Adrenal gland (tissue), 12 donors: Measurements from ENCODE around the gene MAPK11. TPM values are rescaled to one million over a fixed set of nuclear protein-coding genes. Genes with fewer than 3 reads are reported as not detected.

Source experiments
- DNase-seq, 7 donors: peaks; one replicate each; pipeline ENCODE4 v3.0.0-alpha.2; 2019 to 2020
- H3K27ac ChIP-seq, 5 donors: fragments of 200-600 bp; sonication (generic) in 4 of 5; 1 replicate in 3 of 5; 2 replicates in 2 of 5; pipeline versions ENCODE4 v1.5.1 to v1.8.0; 2016 to 2020; ENCODE audit warnings: mild to moderate bottlenecking in 1 of 5
- H3K27me3 ChIP-seq: fragments of 200-600 bp; 2 replicates; pipeline ENCODE4 v1.8.0; 2021
- H3K36me3 ChIP-seq, 2 donors: fragments of 200-600 bp; replicated peaks in 1 of 2; 1 replicate in 1 of 2; 2 replicates in 1 of 2; pipeline versions ENCODE4 v1.5.1 to v1.8.0; 2018 to 2022
- H3K4me1 ChIP-seq, 2 donors: fragments of 200-600 bp; replicated peaks in 1 of 2; 1 replicate in 1 of 2; 2 replicates in 1 of 2; pipeline versions ENCODE4 v1.5.1 to v1.8.0; 2018 to 2021
- H3K4me3 ChIP-seq, 4 donors: fragments of 200-600 bp; sonication (generic) in 3 of 4; one replicate each; pipeline ENCODE4 v1.5.1; 2016 to 2018
- H3K9me3 ChIP-seq, 3 donors: fragments of 200-600 bp; sonication (generic) in 1 of 3; replicated peaks in 1 of 3; 1 replicate in 2 of 3; 2 replicates in 1 of 3; pipeline versions ENCODE4 v1.5.1 to v1.8.0; 2016 to 2021
- POLR2A ChIP-seq, 2 donors: fragments of 450-650 bp; IDR thresholded peaks; one replicate each; pipeline ENCODE4 v1.6.1; 2017; ENCODE audit warnings: antibody characterized with exemption in 2 of 2, mild to moderate bottlenecking in 2 of 2, moderate library complexity in 1 of 2
- WGBS, 4 donors: extraction: QIAGEN DNeasy Blood & Tissue Kit in 2 of 4; methylation state at CpG; one replicate each; pipeline versions ENCODE4 v1.1.5 to v1.1.7; 2013 to 2017; 5-methylcytosine and 5-hydroxymethylcytosine counted together
- intact Hi-C, 2 donors: fragments of 100-400 bp; cut with DNase I; formaldehyde crosslinking; loops; one replicate each; pipeline versions ENCODE4 v1.14.1 to v1.15.0; 2022 to 2023
- polyA plus RNA-seq, 3 donors: library from polyadenylated mRNA; stranded (reverse); fragments of 200-250 nt in 2 of 3; fragments of 350-450 nt in 1 of 3; fragmentation: Illumina TruSeq in 1 of 3; extraction: RNeasy Lipid Tissue Mini Kit (QIAGEN cat#74804) in 1 of 3; gene quantifications; one replicate each; pipeline ENCODE4 v1.2.3, GENCODE V29; 2013 to 2014
- total RNA-seq, 9 donors: library from RNA; depleted of rRNA in 4 of 9; stranded (reverse); fragments of >200 nt in 4 of 9; fragments of 120-200 nt in 1 of 9; fragmentation: NEBNext Ultra II Directional in 1 of 9; extraction: Animal tissue kit (Norgen Biotek cat#: 25700) in 1 of 9; gene quantifications; one replicate each; pipeline versions ENCODE4 v1.1.0 to v1.2.4, GENCODE V29; 2013 to 2023
- TF ChIP-seq, protein P1 (sequence below), 6 experiments: fragments of 450-650 bp in 4 of 6; fragments of 200-600 bp in 2 of 6; sonication (generic) in 1 of 6; IDR thresholded peaks; 1 replicate in 5 of 6; 2 replicates in 1 of 6; pipeline versions ENCODE4 v1.5.1 to v1.8.0; 2016 to 2021; ENCODE audit warnings: antibody characterized with exemption in 6 of 6, mild to moderate bottlenecking in 2 of 6, moderate library complexity in 1 of 6
- donor health status: healthy with polysubstance abuse.
- donor health status: Bipolar disorder and iron deficiency.
- donor health status: DM: yes; HTN: yes; CAD: no.
- donor health status: DM: no; HTN: no; CAD: no.
- donor health status: DM: no; HTN: no; CAD: no.
- donor health status: DM: yes; HTN: yes; CAD: no.

The MAPK11 gene
- total and polyA plus RNA-seq, 12 donors: 2.0 to 29.5 (median 6.7) TPM

GRCh38 chr22:50232481-50233151 is 37.6 kb downstream of the MAPK11 start:
- no peak for TF ChIP-seq POLR2A (IDR thresholded peaks at IDR 0.05)
- TF ChIP-seq, protein P1, sequence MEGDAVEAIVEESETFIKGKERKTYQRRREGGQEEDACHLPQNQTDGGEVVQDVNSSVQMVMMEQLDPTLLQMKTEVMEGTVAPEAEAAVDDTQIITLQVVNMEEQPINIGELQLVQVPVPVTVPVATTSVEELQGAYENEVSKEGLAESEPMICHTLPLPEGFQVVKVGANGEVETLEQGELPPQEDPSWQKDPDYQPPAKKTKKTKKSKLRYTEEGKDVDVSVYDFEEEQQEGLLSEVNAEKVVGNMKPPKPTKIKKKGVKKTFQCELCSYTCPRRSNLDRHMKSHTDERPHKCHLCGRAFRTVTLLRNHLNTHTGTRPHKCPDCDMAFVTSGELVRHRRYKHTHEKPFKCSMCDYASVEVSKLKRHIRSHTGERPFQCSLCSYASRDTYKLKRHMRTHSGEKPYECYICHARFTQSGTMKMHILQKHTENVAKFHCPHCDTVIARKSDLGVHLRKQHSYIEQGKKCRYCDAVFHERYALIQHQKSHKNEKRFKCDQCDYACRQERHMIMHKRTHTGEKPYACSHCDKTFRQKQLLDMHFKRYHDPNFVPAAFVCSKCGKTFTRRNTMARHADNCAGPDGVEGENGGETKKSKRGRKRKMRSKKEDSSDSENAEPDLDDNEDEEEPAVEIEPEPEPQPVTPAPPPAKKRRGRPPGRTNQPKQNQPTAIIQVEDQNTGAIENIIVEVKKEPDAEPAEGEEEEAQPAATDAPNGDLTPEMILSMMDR (IDR thresholded peaks at IDR 0.05): no peak
- DNase-seq: no peak
- Histone ChIP-seq H3K27me3 (no peaks in the 10 kb centered on the region), H3K9me3 (no peaks in the 10 kb centered on the region), H3K27ac (no peak overlapping the region), H3K4me1 (no peaks in the 10 kb centered on the region), H3K4me3 (no peak overlapping the region), H3K36me3 (peaks cover 0 to 33% of the 10 kb centered on the region in 2 donors)
- 89 to 93% (median 91%) methylated on average over 20 of the region's 20 CpGs for WGBS, 4 donors
- intact Hi-C loops: no loop called here

- peaks cover 0 to 46% of the 10 kb centered on the region in 2 donors for H3K36me3 ChIP-seq
- H3K9me3 ChIP-seq: no peaks in the 10 kb centered on the region
- H3K4me3 ChIP-seq: no peak overlapping the region
- no peak overlapping the region for H3K27ac ChIP-seq
- H3K27me3 ChIP-seq: no peaks in the 10 kb centered on the region
- intact Hi-C loops: no loop called here
- WGBS, 4 donors: 89 to 94% (median 93%) methylated on average over 7 to 16 of the region's 16 CpGs
- TF ChIP-seq POLR2A (IDR thresholded peaks at IDR 0.05): no peak
- TF ChIP-seq, protein P1 (IDR thresholded peaks at IDR 0.05): no peak
- no peaks in the 10 kb centered on the region for H3K4me1 ChIP-seq
- no peak for DNase-seq
Measured at GRCh38 chr22:50229370-50229769, 40.8 kb downstream of the MAPK11 start.

- intact Hi-C loops: no loop called here
- Histone ChIP-seq H3K36me3 (peaks cover 0 to 54% of the 10 kb centered on the region in 2 donors), H3K27ac (no peak overlapping the region), H3K4me3 (no peak overlapping the region), H3K9me3 (no peaks in the 10 kb centered on the region), H3K27me3 (no peaks in the 10 kb centered on the region), H3K4me1 (no peaks in the 10 kb centered on the region)
- TF ChIP-seq POLR2A (IDR thresholded peaks at IDR 0.05): no peak
- TF ChIP-seq, protein P1 (IDR thresholded peaks at IDR 0.05): no peak
- 88 to 95% (median 92%) methylated on average over 5 to 9 of the region's 9 CpGs for WGBS, 4 donors
- no peak for DNase-seq
Measured at GRCh38 chr22:50228366-50228765, 41.8 kb downstream of the MAPK11 start.

- H3K4me1 ChIP-seq: no peaks in the 10 kb centered on the region
- DNase-seq: no peak
- no peak overlapping the region for H3K27ac ChIP-seq
- intact Hi-C loops: no loop called here
- whole genome bisulfite sequencing, 4 donors: 90 to 95% (median 94%) methylated on average over 9 to 25 of the region's 25 CpGs
- H3K36me3 ChIP-seq: peaks cover 0 to 54% of the 10 kb centered on the region in 2 donors
- H3K27me3 ChIP-seq: no peaks in the 10 kb centered on the region
- H3K9me3 ChIP-seq: no peaks in the 10 kb centered on the region
- no peak overlapping the region for H3K4me3 ChIP-seq
- TF ChIP-seq POLR2A (IDR thresholded peaks at IDR 0.05): no peak
- TF ChIP-seq, protein P1 (IDR thresholded peaks at IDR 0.05): no peak
Measured at GRCh38 chr22:50227579-50228215, 42.5 kb downstream of the MAPK11 start.
